OCI-LY1 (cell line): ENCODE results near the gene ARHGEF4.

Experiments
- EZH2 ChIP-seq: fragments of 200-600 bp; sonication (generic), shearing (Covaris generic); IDR thresholded peaks from 2 replicates; pipeline ENCODE4 v1.8.0; 2017; ENCODE audit warnings: borderline replicate concordance, mixed run types, mild to moderate bottlenecking, antibody characterized with exemption, low read length, moderate library complexity, mixed read lengths
- TF ChIP-seq, protein P1 (sequence below): fragments of 200-600 bp; sonication (generic), shearing (Covaris generic); IDR thresholded peaks from 2 replicates; pipeline ENCODE4 v1.5.1; 2017; ENCODE audit warnings: mild to moderate bottlenecking, antibody characterized with exemption, low read length, moderate library complexity, mixed read lengths

DNA sequence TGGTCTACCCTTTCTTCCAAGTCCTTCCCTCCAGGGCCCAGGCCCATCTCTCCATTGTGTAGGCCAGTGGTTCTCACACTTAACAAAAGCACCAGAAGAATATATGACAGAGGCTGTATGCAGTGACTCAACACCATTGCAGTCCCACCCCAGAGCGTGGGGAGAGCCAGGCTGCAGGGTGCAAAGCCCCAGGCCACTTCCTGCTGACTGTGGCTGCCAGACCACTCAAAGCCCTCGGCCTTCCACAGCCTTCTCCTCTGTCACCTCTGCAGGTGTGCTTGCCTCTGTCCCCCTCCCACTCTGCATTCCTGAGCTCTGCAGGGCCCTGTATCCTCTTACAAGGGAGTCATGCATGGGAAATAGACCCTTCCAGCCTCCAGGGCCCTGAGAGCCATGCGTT is 40.4 kb upstream of the ARHGEF4 start:
- TF ChIP-seq, protein P1, sequence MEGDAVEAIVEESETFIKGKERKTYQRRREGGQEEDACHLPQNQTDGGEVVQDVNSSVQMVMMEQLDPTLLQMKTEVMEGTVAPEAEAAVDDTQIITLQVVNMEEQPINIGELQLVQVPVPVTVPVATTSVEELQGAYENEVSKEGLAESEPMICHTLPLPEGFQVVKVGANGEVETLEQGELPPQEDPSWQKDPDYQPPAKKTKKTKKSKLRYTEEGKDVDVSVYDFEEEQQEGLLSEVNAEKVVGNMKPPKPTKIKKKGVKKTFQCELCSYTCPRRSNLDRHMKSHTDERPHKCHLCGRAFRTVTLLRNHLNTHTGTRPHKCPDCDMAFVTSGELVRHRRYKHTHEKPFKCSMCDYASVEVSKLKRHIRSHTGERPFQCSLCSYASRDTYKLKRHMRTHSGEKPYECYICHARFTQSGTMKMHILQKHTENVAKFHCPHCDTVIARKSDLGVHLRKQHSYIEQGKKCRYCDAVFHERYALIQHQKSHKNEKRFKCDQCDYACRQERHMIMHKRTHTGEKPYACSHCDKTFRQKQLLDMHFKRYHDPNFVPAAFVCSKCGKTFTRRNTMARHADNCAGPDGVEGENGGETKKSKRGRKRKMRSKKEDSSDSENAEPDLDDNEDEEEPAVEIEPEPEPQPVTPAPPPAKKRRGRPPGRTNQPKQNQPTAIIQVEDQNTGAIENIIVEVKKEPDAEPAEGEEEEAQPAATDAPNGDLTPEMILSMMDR: no peak
- TF ChIP-seq EZH2: no peak
